GM12878 (cell line): ENCODE measurements around the gene POLR1A. TPM values are rescaled to one million over a fixed set of nuclear protein-coding genes. Genes with fewer than 3 reads are reported as not detected.

Experiments
- ATAC-seq: fragments of 200-7000 bp; cut with Tn5 transposase; 3 replicates; pipeline ENCODE4 v1.9.1; 2020; ENCODE audit warnings: mild to moderate bottlenecking, moderate library complexity
- BruUV-seq: library from RNA; stranded (reverse); fragments of 400-500 nt; replicated peaks from 2 replicates; lab custom pipeline; 2021; lab: Mats Ljungman, UMichigan
- CTCF ChIA-PET: fragments of 300-600 bp; sonication (Branson Sonifier 250); formaldehyde crosslinking; extraction: SDS; loops from one replicate; lab custom pipeline; 2021; ENCODE audit warnings: inconsistent platforms; lab: Yijun Ruan, JAX
- POLR2A ChIA-PET: fragments of 350-600 bp; formaldehyde crosslinking; extraction: SDS; loops from one replicate; lab custom pipeline; 2021; ENCODE audit warnings: inconsistent platforms; lab: Charles Lee
- RAD21 ChIA-PET: fragments of 300-600 bp; sonication (Branson Sonifier 250); formaldehyde crosslinking; loops from one replicate; lab custom pipeline; 2023; ENCODE audit warnings: antibody characterized with exemption; ENCODE audit not compliant: unreplicated experiment; lab: Charles Lee
- SMC1A ChIA-PET: fragments of 300-600 bp; sonication (Branson Sonifier 250); formaldehyde crosslinking; loops from one replicate; lab custom pipeline; 2023; ENCODE audit not compliant: unreplicated experiment, uncharacterized antibody; lab: Charles Lee
- DNase-seq: peaks from one replicate; pipeline ENCODE4 v3.0.0-alpha.2; 2011; ENCODE audit warnings: low read depth, low spot score
- FAIRE-seq: peaks from 3 replicates; lab custom pipeline; 2011; peaks lifted over from hg19 to GRCh38; lab: Jason Lieb, UNC
- H2AFZ ChIP-seq: 2 replicates; pipeline ENCODE4 v1.6.0; 2011; ENCODE audit warnings: low read depth, low read length, control low read depth; ENCODE audit not compliant: control insufficient read depth
- H3K27ac ChIP-seq: 2 replicates; pipeline ENCODE4 v1.5.1; 2011; ENCODE audit warnings: control low read depth; ENCODE audit not compliant: control insufficient read depth, insufficient read depth
- H3K27me3 ChIP-seq, 2 experiments: replicated peaks in 1 of 2; 2 replicates each; pipeline versions ENCODE4 v1.6.0 to v1.6.1; 2011; ENCODE audit warnings: low read length in 1 of 2; ENCODE audit not compliant: control insufficient read depth in 2 of 2, insufficient read depth in 2 of 2
- H3K36me3 ChIP-seq, 2 experiments: 2 replicates each; pipeline ENCODE4 v1.5.1; 2011; ENCODE audit warnings: low read length in 1 of 2; ENCODE audit not compliant: control insufficient read depth in 2 of 2, insufficient read depth in 2 of 2
- H3K4me1 ChIP-seq: 2 replicates; pipeline ENCODE4 v1.6.1; 2011; ENCODE audit warnings: mild to moderate bottlenecking, low read length, moderate library complexity, mixed read lengths; ENCODE audit not compliant: control insufficient read depth, insufficient read depth
- H3K4me2 ChIP-seq: 2 replicates; pipeline ENCODE4 v1.6.0; 2011; ENCODE audit warnings: control low read depth; ENCODE audit not compliant: control insufficient read depth, insufficient read depth
- H3K4me3 ChIP-seq: fragments of 200-600 bp; sonication (generic); 2 replicates; pipeline ENCODE4 v1.5.1; 2016
- H3K79me2 ChIP-seq: 2 replicates; pipeline ENCODE4 v1.6.0; 2011; ENCODE audit warnings: low read length; ENCODE audit not compliant: control insufficient read depth, insufficient read depth
- H3K9ac ChIP-seq: 2 replicates; pipeline ENCODE4 v1.8.0; 2011; ENCODE audit warnings: low read length, control low read depth, mixed read lengths; ENCODE audit not compliant: control insufficient read depth, insufficient read depth
- H3K9me3 ChIP-seq: replicated peaks from 3 replicates; pipeline ENCODE4 v1.5.1; 2011; ENCODE audit warnings: mild to moderate bottlenecking, low read length; ENCODE audit not compliant: control insufficient read depth, insufficient read depth
- H4K20me1 ChIP-seq: 2 replicates; pipeline ENCODE4 v1.6.0; 2011; ENCODE audit not compliant: control insufficient read depth, insufficient read depth
- BHLHE40 ChIP-seq, 2 experiments: fragments of 450-650 bp in 1 of 2; IDR thresholded peaks; 2 replicates each; pipeline ENCODE4 v1.6.1; 2011 to 2017; ENCODE audit warnings: low read depth in 2 of 2, borderline replicate concordance in 1 of 2, improper control_type of control experiment in 1 of 2, low read length in 1 of 2, mild to moderate bottlenecking in 1 of 2
- CHD4 ChIP-seq: fragments of 200-600 bp; sonication (generic); IDR thresholded peaks from 2 replicates; pipeline ENCODE4 v1.6.1; 2016; ENCODE audit warnings: mild to moderate bottlenecking
- DPF2 ChIP-seq: fragments of 450-650 bp; IDR thresholded peaks from 2 replicates; pipeline ENCODE4 v1.6.1; 2017; ENCODE audit warnings: mild to moderate bottlenecking
- EP300 ChIP-seq, 2 experiments: fragments of 150-350 bp in 1 of 2; IDR thresholded peaks; 2 replicates each; pipeline ENCODE4 v1.6.1; 2011 to 2012; ENCODE audit warnings: low read depth in 2 of 2, low read length in 2 of 2, borderline replicate concordance in 1 of 2, improper control_type of control experiment in 1 of 2, inconsistent platforms in 1 of 2; ENCODE audit not compliant: control insufficient read depth in 1 of 2
- MEF2B ChIP-seq: fragments of 450-650 bp; IDR thresholded peaks from 2 replicates; pipeline ENCODE4 v1.6.1; 2018; ENCODE audit warnings: mild to moderate bottlenecking, moderate library complexity; ENCODE audit not compliant: partially characterized antibody, poor library complexity, severe bottlenecking
- NFIC ChIP-seq: IDR thresholded peaks from 2 replicates; pipeline ENCODE4 v1.6.1; 2012; ENCODE audit warnings: low read depth, mild to moderate bottlenecking, inconsistent platforms, low read length, moderate library complexity
- POU2F2 ChIP-seq: IDR thresholded peaks from 3 replicates; pipeline ENCODE4 v1.6.1; 2011; ENCODE audit warnings: low read depth, mild to moderate bottlenecking, low read length, borderline replicate concordance
- RAD51 ChIP-seq: fragments of 450-650 bp; IDR thresholded peaks from 2 replicates; pipeline ENCODE4 v1.6.1; 2016; ENCODE audit warnings: moderate library complexity, mild to moderate bottlenecking, inconsistent platforms
- RB1 ChIP-seq: fragments of 450-650 bp; formaldehyde crosslinking; IDR thresholded peaks from 2 replicates; pipeline ENCODE4 v1.6.1; 2017; ENCODE audit warnings: mild to moderate bottlenecking, borderline replicate concordance
- SMAD5 ChIP-seq: IDR thresholded peaks from 2 replicates; pipeline ENCODE4 v1.6.1; 2016; ENCODE audit warnings: antibody characterized with exemption, low read depth
- ZNF24 ChIP-seq: fragments of 450-650 bp; IDR thresholded peaks from 2 replicates; pipeline ENCODE4 v1.6.1; 2017; ENCODE audit warnings: antibody characterized with exemption, mild to moderate bottlenecking
- ZSCAN29 ChIP-seq: fragments of 450-650 bp; IDR thresholded peaks from 2 replicates; pipeline ENCODE4 v1.6.1; 2017; ENCODE audit warnings: mild to moderate bottlenecking, moderate library complexity
- WGBS: methylation state at CpG from one replicate; pipeline ENCODE4 v1.1.6; 2016; ENCODE audit warnings: low lambda C conversion rate; ENCODE audit not compliant: insufficient replicate concordance, insufficient coverage; ENCODE audit errors: missing lambda C conversion rate; 5-methylcytosine and 5-hydroxymethylcytosine counted together
- in situ Hi-C: fragments of 300-500 bp; cut with MboI; formaldehyde crosslinking; loops from 9 replicates; pipeline ENCODE4 v1.14.3; 2018; ENCODE audit warnings: mixed read lengths
- intact Hi-C: fragments of 100-400 bp; cut with micrococcal nuclease; formaldehyde crosslinking; loops from one replicate; pipeline ENCODE4 v1.14.2; 2022; ENCODE audit not compliant: unreplicated experiment
- polyA plus RNA-seq, 11 experiments: library from polyadenylated mRNA; depleted of rRNA in 4 of 11; unstranded in 6 of 11; stranded (reverse) in 5 of 11; fragments of >200 nt; fragmentation: Nextera tagmentation in 4 of 11; fragmentation: Illumina TruSeq in 1 of 11; extraction: Ambion mirVana in 4 of 11; extraction: Trizol in 1 of 11; gene quantifications; 1 replicate in 1 of 11; 2 replicates in 10 of 11; pipeline versions ENCODE4 v1.2.1 to v1.2.3, GENCODE V29; 2011 to 2016; ENCODE audit warnings: inconsistent platforms in 2 of 11, missing spikeins in 2 of 11, low read depth in 1 of 11
- total RNA-seq, 4 experiments: library from RNA; depleted of rRNA in 3 of 4; stranded (reverse); fragments of >200 nt in 3 of 4; fragmentation: Illumina TruSeq in 1 of 4; extraction: Trizol in 1 of 4; gene quantifications; 2 replicates each; pipeline versions ENCODE4 v1.2.1 to v1.2.3, GENCODE V29; 2013 to 2021
- TF ChIP-seq, protein P1 (sequence below): fragments of 450-650 bp; IDR thresholded peaks from 2 replicates; pipeline ENCODE4 v1.6.1; 2018; ENCODE audit warnings: borderline replicate concordance, mild to moderate bottlenecking; ENCODE audit not compliant: partially characterized antibody

POLR1A gene
- total and polyA plus RNA-seq, 10 of the 15 experiments (the other 5 are each of a cell fraction or from before 2014, with no cell fraction given) = 2.1 to 53.9 (median 17.8) TPM

DNA sequence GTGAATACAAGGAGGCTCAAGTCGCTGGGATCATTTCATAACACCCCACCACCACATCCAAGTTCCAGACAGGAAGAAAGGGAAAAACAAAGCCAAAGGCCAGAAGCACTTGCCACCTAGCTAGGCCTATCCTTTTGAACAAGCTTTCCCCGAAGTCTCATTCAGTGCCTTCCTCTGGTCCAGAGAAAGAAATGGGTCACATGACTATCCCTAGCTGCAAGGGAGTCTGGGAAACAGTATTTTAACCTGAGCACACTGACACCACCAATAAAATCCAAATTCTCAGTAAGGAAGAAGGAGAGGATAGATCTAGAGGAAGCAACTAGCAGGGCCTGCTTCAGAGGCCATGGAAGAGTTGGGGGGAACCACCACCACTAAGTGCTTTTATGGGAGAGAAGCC lies 91.2 kb downstream of the POLR1A start:
- BruUV-seq = no TSS peak
- Histone ChIP-seq H3K27ac (no peak overlapping the region), H3K79me2 (no peaks in the 10 kb centered on the region), H2AFZ (no peak overlapping the region), H4K20me1 (no peaks in the 10 kb centered on the region), H3K4me3 (no peak overlapping the region), H3K4me1 (peaks cover 20% of the 10 kb centered on the region), H3K27me3 (no peaks in the 10 kb centered on the region), H3K9me3 (peaks cover 9% of the 10 kb centered on the region; the same call in 2 of the 3 replicates), H3K36me3 (no peaks in the 10 kb centered on the region), H3K9ac (no peak overlapping the region), H3K4me2 (no peak overlapping the region)
- no peak for TF ChIP-seq RB1
- TF ChIP-seq CHD4 = no peak
- TF ChIP-seq, protein P1, sequence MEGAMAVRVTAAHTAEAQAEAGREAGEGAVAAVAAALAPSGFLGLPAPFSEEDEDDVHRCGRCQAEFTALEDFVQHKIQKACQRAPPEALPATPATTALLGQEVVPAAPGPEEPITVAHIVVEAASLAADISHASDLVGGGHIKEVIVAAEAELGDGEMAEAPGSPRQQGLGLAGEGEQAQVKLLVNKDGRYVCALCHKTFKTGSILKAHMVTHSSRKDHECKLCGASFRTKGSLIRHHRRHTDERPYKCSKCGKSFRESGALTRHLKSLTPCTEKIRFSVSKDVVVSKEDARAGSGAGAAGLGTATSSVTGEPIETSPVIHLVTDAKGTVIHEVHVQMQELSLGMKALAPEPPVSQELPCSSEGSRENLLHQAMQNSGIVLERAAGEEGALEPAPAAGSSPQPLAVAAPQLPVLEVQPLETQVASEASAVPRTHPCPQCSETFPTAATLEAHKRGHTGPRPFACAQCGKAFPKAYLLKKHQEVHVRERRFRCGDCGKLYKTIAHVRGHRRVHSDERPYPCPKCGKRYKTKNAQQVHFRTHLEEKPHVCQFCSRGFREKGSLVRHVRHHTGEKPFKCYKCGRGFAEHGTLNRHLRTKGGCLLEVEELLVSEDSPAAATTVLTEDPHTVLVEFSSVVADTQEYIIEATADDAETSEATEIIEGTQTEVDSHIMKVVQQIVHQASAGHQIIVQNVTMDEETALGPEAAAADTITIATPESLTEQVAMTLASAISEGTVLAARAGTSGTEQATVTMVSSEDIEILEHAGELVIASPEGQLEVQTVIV = no peak
- TF ChIP-seq NFIC = no peak
- no peak for TF ChIP-seq ZNF24
- TF ChIP-seq DPF2 = no peak
- TF ChIP-seq BHLHE40 (IDR thresholded peaks at IDR 0.05; ENCODE audit: borderline replicate concordance in 1 of 2, low read depth in 2 of 2, low read length in 1 of 2) = peak in 1 of 2 experiments; percentile 35; a peak in 1 of 4 replicates
- TF ChIP-seq POU2F2 = no peak
- no peak for TF ChIP-seq SMAD5
- TF ChIP-seq MEF2B = no peak
- TF ChIP-seq EP300 (IDR thresholded peaks at IDR 0.05; ENCODE audit: borderline replicate concordance in 1 of 2, control insufficient read depth in 1 of 2, low read depth in 2 of 2, low read length in 2 of 2) = no peak
- TF ChIP-seq ZSCAN29 = no peak
- TF ChIP-seq RAD51 = peak; percentile 49; the same call in 1 of the 2 replicates
- DNase-seq (no peak), ATAC-seq (no peak), FAIRE-seq (no peak)
- in situ Hi-C loops = no loop called here
- ChIA-PET SMC1A (interaction anchor here (1.4 to 2.1 kb wide), 4 partner anchors 8 to 22 kb away, joined by 5 to 7 read pairs (median 6); no protein-coding TSS in a partner anchor), RAD21 (interaction anchor here (1.0 kb wide), 1 partner anchor 21 kb away, joined by 3 read pairs; no protein-coding TSS in a partner anchor), CTCF (interaction anchor here (0.8 to 1.2 kb wide), 3 partner anchors 8 to 125 kb away, joined by 3 to 5 read pairs (median 3); partner anchors contain the start of gene ST3GAL5), POLR2A (interaction anchor here (0.5 to 1.0 kb wide), 4 partner anchors 8 to 98 kb away, joined by 3 to 4 read pairs (median 3); no protein-coding TSS in a partner anchor)
- WGBS = 37% methylated on average over 2 of the region's 2 CpGs
- intact Hi-C loops = no loop called here
